ENCODE measurements around the gene MGAM2. TPM values are rescaled to one million over a fixed set of nuclear protein-coding genes. Genes with fewer than 3 reads are reported as not detected.

MGAM2 gene
- total and polyA plus RNA-seq, 2 of the 4 experiments (the other 2 are of a cell fraction) = not detected

DNA sequence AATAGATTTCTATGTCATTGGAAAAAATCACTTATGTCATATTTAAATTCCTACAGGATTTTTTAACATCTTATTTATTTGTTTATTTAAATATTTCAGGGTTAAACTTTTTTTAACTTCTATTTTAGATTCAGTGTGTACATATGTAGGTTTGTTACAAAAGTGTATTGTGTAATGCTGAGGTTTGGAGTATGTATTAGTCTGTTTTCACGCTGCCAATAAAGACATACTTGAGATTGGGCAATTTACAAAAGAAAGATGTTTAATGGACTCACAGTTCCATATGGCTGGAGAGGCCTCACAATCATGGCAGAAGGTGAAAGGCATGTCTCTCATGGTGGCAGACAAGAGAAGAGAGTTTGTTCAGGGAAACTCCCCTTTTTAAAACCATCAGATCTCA lies 65.4 kb downstream of the MGAM2 start:
- Histone ChIP-seq H3K27ac (ENCODE audit: insufficient read depth, low read length) (no peak overlapping the region), H2BK20ac (ENCODE audit: low read depth, low read length) (no peak overlapping the region), H3K4me1 (ENCODE audit: control insufficient read depth, insufficient read depth, low read length) (no peaks in the 10 kb centered on the region), H3K23ac (ENCODE audit: low read depth, low read length) (no peak overlapping the region), H2BK5ac (ENCODE audit: low read depth, low read length, poor library complexity, severe bottlenecking) (no peak overlapping the region), H3K9me1 (ENCODE audit: insufficient read depth, low read length) (no peaks in the 10 kb centered on the region), H3K4me2 (ENCODE audit: low read depth, low read length) (no peak overlapping the region), H3K36me3 (ENCODE audit: control insufficient read depth, insufficient read depth, low read length) (no peaks in the 10 kb centered on the region), H2AFZ (replicated peaks; ENCODE audit: low read length, poor library complexity) (no peak overlapping the region), H2AK5ac (ENCODE audit: low read depth, low read length) (no peak overlapping the region), H3K27me3 (ENCODE audit: control insufficient read depth, insufficient read depth, low read length) (no peaks in the 10 kb centered on the region), H3K56ac (ENCODE audit: extremely low read depth, insufficient read depth, low read length) (no peak overlapping the region), H3K4me3 (ENCODE audit: insufficient read depth, low read depth, low read length) (no peak overlapping the region), H3K9me3 (ENCODE audit: control insufficient read depth, insufficient read depth, low read length) (peaks cover 8% of the 10 kb centered on the region), H3K79me1 (ENCODE audit: low read depth in 1 of 2, low read length in 2 of 2) (no peaks in the 10 kb centered on the region), H4K91ac (ENCODE audit: insufficient read depth, low read depth, low read length) (no peak overlapping the region), H4K5ac (ENCODE audit: low read depth, low read length) (no peak overlapping the region), H4K8ac (ENCODE audit: low read depth in 2 of 2, low read length in 2 of 2) (no peak overlapping the region), H3K14ac (replicated peaks; ENCODE audit: low read depth, low read length) (no peak overlapping the region), H3K9ac (ENCODE audit: low read depth, low read length) (no peak overlapping the region), H2BK15ac (ENCODE audit: low read depth, low read length) (no peak overlapping the region), H2BK120ac (ENCODE audit: low read depth, low read length) (no peak overlapping the region), H4K20me1 (ENCODE audit: insufficient read depth, low read length) (no peaks in the 10 kb centered on the region), H3K4ac (ENCODE audit: low read depth, low read length) (no peak overlapping the region), H3K18ac (ENCODE audit: low read depth, low read length) (no peak overlapping the region), H2AK9ac (replicated peaks; ENCODE audit: low read depth, low read length, poor library complexity) (no peak overlapping the region)
- dilution Hi-C loops (cut with HindIII; ENCODE audit: low sequenced_read_pairs, unreplicated experiment) (no loop called here), intact Hi-C loops (cut with micrococcal nuclease) (no loop called here), in situ Hi-C loops (cut with MboI; ENCODE audit: low sequenced_read_pairs) (no loop called here)
- ChIA-PET CTCF (no interaction called here), POLR2A (ENCODE audit: unreplicated experiment) (no interaction called here)
- WGBS, 2 experiments (ENCODE audit: extremely low coverage in 2 of 2, insufficient read length in 1 of 2) = no CpG with 5 or more reads among the region's 1 CpG
- BruUV-seq (replicated peaks) = no TSS peak
- DNase-seq = no peak
- TF ChIP-seq MAZ (IDR thresholded peaks at IDR 0.05; ENCODE audit: borderline replicate concordance, low read depth, low read length) (no peak), CEBPB (IDR thresholded peaks at IDR 0.05; ENCODE audit: low read depth, low read length) (no peak), SMC3 (IDR thresholded peaks at IDR 0.05; ENCODE audit: low read depth, low read length) (no peak), RCOR1 (IDR thresholded peaks at IDR 0.05; ENCODE audit: insufficient replicate concordance, low read length) (no peak), MXI1 (IDR thresholded peaks at IDR 0.05; ENCODE audit: borderline replicate concordance, low read depth, low read length) (no peak), BHLHE40 (IDR thresholded peaks at IDR 0.05; ENCODE audit: low read depth, low read length) (no peak), POLR2A (IDR thresholded peaks at IDR 0.05; ENCODE audit: low read depth, low read length) (no peak), FOS (IDR thresholded peaks at IDR 0.05; ENCODE audit: low read depth, low read length) (no peak), RAD21 (IDR thresholded peaks at IDR 0.05; ENCODE audit: low read length) (no peak), CHD1 (IDR thresholded peaks at IDR 0.05; ENCODE audit: low read depth, low read length) (no peak), MAFK (IDR thresholded peaks at IDR 0.05; ENCODE audit: low read depth, low read length) (no peak), RFX5 (IDR thresholded peaks at IDR 0.05; ENCODE audit: low read depth, low read length) (no peak), NFE2L2 (IDR thresholded peaks at IDR 0.05; ENCODE audit: low read depth, low read length) (no peak)
- TF ChIP-seq, protein P1, sequence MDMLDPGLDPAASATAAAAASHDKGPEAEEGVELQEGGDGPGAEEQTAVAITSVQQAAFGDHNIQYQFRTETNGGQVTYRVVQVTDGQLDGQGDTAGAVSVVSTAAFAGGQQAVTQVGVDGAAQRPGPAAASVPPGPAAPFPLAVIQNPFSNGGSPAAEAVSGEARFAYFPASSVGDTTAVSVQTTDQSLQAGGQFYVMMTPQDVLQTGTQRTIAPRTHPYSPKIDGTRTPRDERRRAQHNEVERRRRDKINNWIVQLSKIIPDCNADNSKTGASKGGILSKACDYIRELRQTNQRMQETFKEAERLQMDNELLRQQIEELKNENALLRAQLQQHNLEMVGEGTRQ (IDR thresholded peaks at IDR 0.05; ENCODE audit: low read depth, low read length) = no peak
- TF ChIP-seq, protein P2, sequence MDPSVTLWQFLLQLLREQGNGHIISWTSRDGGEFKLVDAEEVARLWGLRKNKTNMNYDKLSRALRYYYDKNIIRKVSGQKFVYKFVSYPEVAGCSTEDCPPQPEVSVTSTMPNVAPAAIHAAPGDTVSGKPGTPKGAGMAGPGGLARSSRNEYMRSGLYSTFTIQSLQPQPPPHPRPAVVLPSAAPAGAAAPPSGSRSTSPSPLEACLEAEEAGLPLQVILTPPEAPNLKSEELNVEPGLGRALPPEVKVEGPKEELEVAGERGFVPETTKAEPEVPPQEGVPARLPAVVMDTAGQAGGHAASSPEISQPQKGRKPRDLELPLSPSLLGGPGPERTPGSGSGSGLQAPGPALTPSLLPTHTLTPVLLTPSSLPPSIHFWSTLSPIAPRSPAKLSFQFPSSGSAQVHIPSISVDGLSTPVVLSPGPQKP (IDR thresholded peaks at IDR 0.05; ENCODE audit: borderline replicate concordance, low read depth, low read length) = no peak
- TF ChIP-seq, protein P3, sequence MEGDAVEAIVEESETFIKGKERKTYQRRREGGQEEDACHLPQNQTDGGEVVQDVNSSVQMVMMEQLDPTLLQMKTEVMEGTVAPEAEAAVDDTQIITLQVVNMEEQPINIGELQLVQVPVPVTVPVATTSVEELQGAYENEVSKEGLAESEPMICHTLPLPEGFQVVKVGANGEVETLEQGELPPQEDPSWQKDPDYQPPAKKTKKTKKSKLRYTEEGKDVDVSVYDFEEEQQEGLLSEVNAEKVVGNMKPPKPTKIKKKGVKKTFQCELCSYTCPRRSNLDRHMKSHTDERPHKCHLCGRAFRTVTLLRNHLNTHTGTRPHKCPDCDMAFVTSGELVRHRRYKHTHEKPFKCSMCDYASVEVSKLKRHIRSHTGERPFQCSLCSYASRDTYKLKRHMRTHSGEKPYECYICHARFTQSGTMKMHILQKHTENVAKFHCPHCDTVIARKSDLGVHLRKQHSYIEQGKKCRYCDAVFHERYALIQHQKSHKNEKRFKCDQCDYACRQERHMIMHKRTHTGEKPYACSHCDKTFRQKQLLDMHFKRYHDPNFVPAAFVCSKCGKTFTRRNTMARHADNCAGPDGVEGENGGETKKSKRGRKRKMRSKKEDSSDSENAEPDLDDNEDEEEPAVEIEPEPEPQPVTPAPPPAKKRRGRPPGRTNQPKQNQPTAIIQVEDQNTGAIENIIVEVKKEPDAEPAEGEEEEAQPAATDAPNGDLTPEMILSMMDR (conservative IDR thresholded peaks at IDR 0.05; ENCODE audit: low read depth, low read length) = no peak
- ATAC-seq (ENCODE audit: low read depth) = no peak

Measured in IMR-90 (cell line).